Measurements from ENCODE around the gene ZBTB20.

DNA sequence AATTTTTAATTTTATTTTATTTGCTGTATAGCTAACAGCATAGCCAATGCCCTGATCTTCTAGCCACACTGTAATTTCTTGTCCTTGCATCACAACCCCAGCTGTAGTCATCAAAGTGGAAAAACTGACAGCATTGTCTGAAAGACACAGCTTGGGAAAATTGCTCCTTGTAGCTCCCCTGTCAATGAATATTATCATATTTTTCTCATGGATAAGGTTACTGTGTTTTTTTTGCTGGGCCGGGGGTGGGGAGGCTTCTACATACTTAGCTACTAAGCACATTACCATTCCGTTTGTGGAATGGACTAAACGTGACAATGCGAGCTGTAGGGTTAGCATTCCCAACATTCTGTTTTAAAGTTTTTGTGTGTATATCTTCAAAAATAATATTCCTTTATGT lies 472.0 kb downstream of the ZBTB20 start:
- TF ChIP-seq, protein P1, sequence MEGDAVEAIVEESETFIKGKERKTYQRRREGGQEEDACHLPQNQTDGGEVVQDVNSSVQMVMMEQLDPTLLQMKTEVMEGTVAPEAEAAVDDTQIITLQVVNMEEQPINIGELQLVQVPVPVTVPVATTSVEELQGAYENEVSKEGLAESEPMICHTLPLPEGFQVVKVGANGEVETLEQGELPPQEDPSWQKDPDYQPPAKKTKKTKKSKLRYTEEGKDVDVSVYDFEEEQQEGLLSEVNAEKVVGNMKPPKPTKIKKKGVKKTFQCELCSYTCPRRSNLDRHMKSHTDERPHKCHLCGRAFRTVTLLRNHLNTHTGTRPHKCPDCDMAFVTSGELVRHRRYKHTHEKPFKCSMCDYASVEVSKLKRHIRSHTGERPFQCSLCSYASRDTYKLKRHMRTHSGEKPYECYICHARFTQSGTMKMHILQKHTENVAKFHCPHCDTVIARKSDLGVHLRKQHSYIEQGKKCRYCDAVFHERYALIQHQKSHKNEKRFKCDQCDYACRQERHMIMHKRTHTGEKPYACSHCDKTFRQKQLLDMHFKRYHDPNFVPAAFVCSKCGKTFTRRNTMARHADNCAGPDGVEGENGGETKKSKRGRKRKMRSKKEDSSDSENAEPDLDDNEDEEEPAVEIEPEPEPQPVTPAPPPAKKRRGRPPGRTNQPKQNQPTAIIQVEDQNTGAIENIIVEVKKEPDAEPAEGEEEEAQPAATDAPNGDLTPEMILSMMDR (IDR thresholded peaks at IDR 0.05): no peak
- TF ChIP-seq EZH2 (IDR thresholded peaks at IDR 0.05; ENCODE audit: borderline replicate concordance, insufficient read depth, low read depth, low read length, poor library complexity, severe bottlenecking): no peak

Data from B cell (primary cell).